ENCODE measurements around the gene ZBED1. TPM values are rescaled to one million over a fixed set of nuclear protein-coding genes. Genes with fewer than 3 reads are reported as not detected.

Gene ZBED1
- total and polyA plus RNA-seq, 9 of the 15 experiments (the other 6 are each of a cell fraction or from before 2014, with no cell fraction given), result 0.61 to 27.6 (median 13.9) TPM

GRCh38 chrX:2474963-2475726, 25.6 kb downstream of the ZBED1 start (continued):
- TF ChIP-seq REST (IDR thresholded peaks at IDR 0.05; ENCODE audit: borderline replicate concordance), result no peak
- no peak for TF ChIP-seq REST (CRISPR knock-in tag; IDR thresholded peaks at IDR 0.05; ENCODE audit: low read depth)
- TF ChIP-seq NR3C1 (CRISPR knock-in tag; IDR thresholded peaks at IDR 0.05), result no peak
- TF ChIP-seq NCOA1 (IDR thresholded peaks at IDR 0.05; ENCODE audit: low read depth), result peak; percentile 32; the same call in 1 of the 2 replicates
- no peak for TF ChIP-seq THRB (CRISPR knock-in tag; conservative IDR thresholded peaks at IDR 0.05)
- TF ChIP-seq ZFX (CRISPR knock-in tag; IDR thresholded peaks at IDR 0.05), result no peak
- 0 out of 2 replicates have a peak, but pooled peaks have one; percentile 3 for TF ChIP-seq HNRNPUL1 (IDR thresholded peaks at IDR 0.05; ENCODE audit: low read length)
- no peak for TF ChIP-seq ZNF830 (CRISPR knock-in tag; IDR thresholded peaks at IDR 0.05)
- peak; percentile 38; the same call in 1 of the 2 replicates for TF ChIP-seq GABPB1 (CRISPR knock-in tag; IDR thresholded peaks at IDR 0.05)
- TF ChIP-seq RNF2 (IDR thresholded peaks at IDR 0.05), result peak; percentile 83; the same call in 1 of the 2 replicates
- TF ChIP-seq BACH1 (tag; IDR thresholded peaks at IDR 0.05), result no peak
- 0 out of 2 replicates have a peak, but pooled peaks have one; percentile 19 for TF ChIP-seq L3MBTL2 (IDR thresholded peaks at IDR 0.05)
- no peak for TF ChIP-seq ERF (CRISPR knock-in tag; IDR thresholded peaks at IDR 0.05)
- TF ChIP-seq ZNF609 (CRISPR knock-in tag; IDR thresholded peaks at IDR 0.05; ENCODE audit: borderline replicate concordance), result no peak
- no peak for TF ChIP-seq MCM2 (IDR thresholded peaks at IDR 0.05; ENCODE audit: low read depth)
